Measurements from ENCODE around the gene ABCA4.
"Not testable (repeated sequence)": the region's sequence is repeated elsewhere in the genome, so short reads cannot be mapped to it uniquely, and the experiment has no call there.

Gene ABCA4

GRCh38 chr1:94000510-94001282 is 120.3 kb downstream of the ABCA4 start:
- TF ChIP-seq CTCF (conservative IDR thresholded peaks at IDR 0.05; ENCODE audit: low read depth, low read length) = no peak
- no peak overlapping the region for H3K4me3 ChIP-seq (ENCODE audit: low read length)
- DNase-seq (ENCODE audit: low read depth) = no peak

GRCh38 chr1:93999840-94000415 is 121.0 kb downstream of the ABCA4 start:
- H3K4me3 ChIP-seq (ENCODE audit: low read length) = no peak overlapping the region
- TF ChIP-seq CTCF (conservative IDR thresholded peaks at IDR 0.05; ENCODE audit: low read depth, low read length) = no peak
- no peak for DNase-seq (ENCODE audit: low read depth)

- not testable (repeated sequence) for H3K4me3 ChIP-seq (ENCODE audit: low read length); DNase-seq (ENCODE audit: low read depth)
Observed at GRCh38 chr1:93998532-93998931, 122.4 kb downstream of the ABCA4 start.

- no peak for TF ChIP-seq CTCF (conservative IDR thresholded peaks at IDR 0.05; ENCODE audit: low read depth, low read length)
Observed at GRCh38 chr1:93997756-93998155, 123.2 kb downstream of the ABCA4 start.

GRCh38 chr1:93995837-93996536 is 125.0 kb downstream of the ABCA4 start:
- DNase-seq (ENCODE audit: low read depth) = no peak
- no peak for TF ChIP-seq CTCF (conservative IDR thresholded peaks at IDR 0.05; ENCODE audit: low read depth, low read length)
- no peak overlapping the region for H3K4me3 ChIP-seq (ENCODE audit: low read length)

More at GRCh38 chr1:93997756-93998155, 123.2 kb downstream of the ABCA4 start:
- DNase-seq (ENCODE audit: low read depth) = no peak
- no peak overlapping the region for H3K4me3 ChIP-seq (ENCODE audit: low read length)

- no peak for TF ChIP-seq CTCF (conservative IDR thresholded peaks at IDR 0.05; ENCODE audit: low read depth, low read length)
- no peak overlapping the region for H3K4me3 ChIP-seq (ENCODE audit: low read length)
- DNase-seq (ENCODE audit: low read depth) = no peak
Observed at GRCh38 chr1:93993731-93994130, 127.2 kb downstream of the ABCA4 start.

GRCh38 chr1:93992954-93993353 is 128.0 kb downstream of the ABCA4 start:
- H3K4me3 ChIP-seq (ENCODE audit: low read length) = no peak overlapping the region
- DNase-seq (ENCODE audit: low read depth) = no peak
- no peak for TF ChIP-seq CTCF (conservative IDR thresholded peaks at IDR 0.05; ENCODE audit: low read depth, low read length)

Data from retinal pigment epithelial cell (primary cell).